Activated naive CD8-positive, alpha-beta T cell (primary cell): ENCODE data around the gene GAS5.
"Not testable (repeated sequence)": the region's sequence is repeated elsewhere in the genome, so short reads cannot be mapped to it uniquely, and the experiment has no call there.

Experiments
- H3K27ac Mint-ChIP-seq: one replicate; pipeline ENCODE4 v1.8.0; 2021; ENCODE audit warnings: mixed read lengths
- H3K27me3 Mint-ChIP-seq: one replicate; pipeline ENCODE4 v1.8.0; 2021; ENCODE audit warnings: mixed read lengths
- H3K36me3 Mint-ChIP-seq: one replicate; pipeline ENCODE4 v1.8.0; 2021; ENCODE audit warnings: mixed read lengths
- H3K4me1 Mint-ChIP-seq: one replicate; pipeline ENCODE4 v1.8.0; 2021; ENCODE audit warnings: low read depth, mixed read lengths
- H3K4me3 Mint-ChIP-seq: one replicate; pipeline ENCODE4 v1.8.0; 2021; ENCODE audit warnings: mild to moderate bottlenecking, mixed read lengths
- H3K9me3 Mint-ChIP-seq: one replicate; pipeline ENCODE4 v1.8.0; 2021; ENCODE audit warnings: low read depth, mixed read lengths

Gene GAS5

DNA sequence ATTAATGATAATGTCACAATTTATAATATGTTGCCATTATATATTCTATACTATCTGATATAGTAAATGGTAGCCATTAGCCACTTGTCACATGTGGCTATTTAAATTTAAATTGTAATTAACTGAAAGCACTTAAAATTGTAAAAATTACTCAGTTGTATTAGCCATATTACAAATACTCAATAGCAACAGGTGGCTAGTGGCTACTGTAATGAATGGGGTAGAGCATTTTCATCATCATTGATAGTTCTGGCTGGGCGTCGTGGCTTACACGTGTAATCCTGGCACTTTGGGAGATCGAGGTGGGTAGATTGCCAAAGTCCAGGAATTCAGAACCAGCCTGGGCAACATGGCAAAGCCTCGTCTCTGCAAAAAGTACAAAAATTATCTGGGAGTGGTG, 16.9 kb upstream of the GAS5 start:
- H3K9me3 Mint-ChIP-seq: no peaks in the 10 kb centered on the region
- peaks cover 16% of the 10 kb centered on the region for H3K36me3 Mint-ChIP-seq
- no peak overlapping the region for H3K27ac Mint-ChIP-seq
- no peaks in the 10 kb centered on the region for H3K27me3 Mint-ChIP-seq
- H3K4me1 Mint-ChIP-seq: peaks cover 28% of the 10 kb centered on the region
- no peak overlapping the region for H3K4me3 Mint-ChIP-seq

DNA sequence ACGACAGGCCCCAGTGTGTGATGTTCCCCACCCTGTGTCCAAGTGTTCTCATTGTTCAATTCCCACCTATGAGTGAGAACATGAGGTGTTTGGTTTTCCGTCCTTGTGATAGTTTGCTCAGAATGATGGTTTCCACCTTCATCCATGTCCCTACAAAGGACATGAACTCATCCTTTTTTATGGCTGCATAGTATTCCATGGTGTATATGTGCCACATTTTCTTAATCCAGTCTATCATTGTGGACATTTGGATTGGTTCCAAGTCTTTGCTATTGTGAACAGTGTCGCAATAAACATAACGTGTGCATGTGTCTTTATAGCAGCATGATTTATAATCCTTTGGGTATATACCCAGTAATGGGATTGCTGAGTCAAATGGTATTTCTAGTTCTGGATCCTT, 13.3 kb upstream of the GAS5 start:
- not testable (repeated sequence) for H3K4me3 Mint-ChIP-seq, H3K9me3 Mint-ChIP-seq, H3K27me3 Mint-ChIP-seq, H3K27ac Mint-ChIP-seq, H3K4me1 Mint-ChIP-seq
- peaks cover 15% of the 10 kb centered on the region for H3K36me3 Mint-ChIP-seq

- no peak overlapping the region for H3K4me3 Mint-ChIP-seq
- H3K9me3 Mint-ChIP-seq: no peaks in the 10 kb centered on the region
- peaks cover 12% of the 10 kb centered on the region for H3K36me3 Mint-ChIP-seq
- H3K27ac Mint-ChIP-seq: no peak overlapping the region
- H3K4me1 Mint-ChIP-seq: no peaks in the 10 kb centered on the region
- no peaks in the 10 kb centered on the region for H3K27me3 Mint-ChIP-seq
These were observed 10.5 kb upstream of the GAS5 start for GRCh38 chr1:173878251-173878650.

GRCh38 chr1:173876732-173877131, 8.9 kb upstream of the GAS5 start:
- H3K9me3 Mint-ChIP-seq: no peaks in the 10 kb centered on the region
- H3K27me3 Mint-ChIP-seq: no peaks in the 10 kb centered on the region
- H3K27ac Mint-ChIP-seq: no peak overlapping the region
- no peak overlapping the region for H3K4me3 Mint-ChIP-seq
- H3K4me1 Mint-ChIP-seq: peaks cover 6% of the 10 kb centered on the region
- H3K36me3 Mint-ChIP-seq: peaks cover 12% of the 10 kb centered on the region

DNA sequence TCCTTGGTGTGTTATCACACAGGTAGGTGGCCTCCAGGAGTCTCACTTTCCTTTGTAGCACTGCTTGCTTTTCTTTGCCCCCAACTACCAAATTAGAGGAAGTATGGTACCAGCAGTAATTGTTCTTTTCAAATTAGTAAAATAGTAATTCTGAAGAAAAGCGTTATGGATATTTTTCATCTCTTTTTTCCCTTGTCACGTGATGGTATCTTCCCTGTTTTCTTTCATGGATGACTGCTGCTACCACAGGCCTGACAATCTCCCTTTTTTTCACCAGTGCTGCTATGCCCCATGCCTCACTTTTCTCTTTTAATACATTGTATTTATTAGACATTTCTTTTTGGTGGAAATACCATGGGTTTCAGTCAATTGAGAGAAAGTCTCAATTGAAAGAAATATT, 3.7 kb upstream of the GAS5 start:
- no peak overlapping the region for H3K4me3 Mint-ChIP-seq

GRCh38 chr1:173871091-173871490, 3.3 kb upstream of the GAS5 start:
- no peaks in the 10 kb centered on the region for H3K27me3 Mint-ChIP-seq
- peak overlapping the region; percentile 75 for H3K27ac Mint-ChIP-seq
- peaks cover 42% of the 10 kb centered on the region for H3K4me1 Mint-ChIP-seq
- no peak overlapping the region for H3K4me3 Mint-ChIP-seq
- no peaks in the 10 kb centered on the region for H3K9me3 Mint-ChIP-seq
- peaks cover 18% of the 10 kb centered on the region for H3K36me3 Mint-ChIP-seq

More for the DNA sequence above, 3.7 kb upstream of the GAS5 start:
- Mint-ChIP-seq H3K9me3 (no peaks in the 10 kb centered on the region), H3K27ac (no peak overlapping the region), H3K36me3 (peaks cover 14% of the 10 kb centered on the region), H3K27me3 (no peaks in the 10 kb centered on the region), H3K4me1 (peaks cover 39% of the 10 kb centered on the region)

GRCh38 chr1:173870252-173871075, 2.7 kb upstream of the GAS5 start:
- Mint-ChIP-seq H3K4me1 (peaks cover 47% of the 10 kb centered on the region), H3K4me3 (peak overlapping the region; percentile 60), H3K27me3 (no peaks in the 10 kb centered on the region), H3K27ac (peak overlapping the region; percentile 75), H3K9me3 (no peaks in the 10 kb centered on the region), H3K36me3 (peaks cover 24% of the 10 kb centered on the region)

DNA sequence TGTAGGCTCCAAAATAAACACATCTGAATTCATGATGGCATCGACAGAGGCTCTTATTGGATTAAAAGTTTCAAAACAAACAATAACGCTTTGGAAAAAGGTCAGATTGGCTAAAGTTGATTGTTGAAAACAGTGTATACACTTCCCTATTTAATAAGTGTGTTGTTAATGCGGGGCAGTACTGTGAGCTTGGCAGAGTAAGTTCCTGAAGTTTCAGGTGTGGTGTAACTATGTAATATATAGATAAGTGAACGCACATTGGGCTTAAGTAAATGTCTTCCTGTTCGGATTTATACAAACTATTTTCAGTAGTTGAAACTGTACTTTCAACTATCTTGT, 1.2 kb upstream of the GAS5 start:
- H3K4me3 Mint-ChIP-seq: peak overlapping the region; percentile 99

DNA sequence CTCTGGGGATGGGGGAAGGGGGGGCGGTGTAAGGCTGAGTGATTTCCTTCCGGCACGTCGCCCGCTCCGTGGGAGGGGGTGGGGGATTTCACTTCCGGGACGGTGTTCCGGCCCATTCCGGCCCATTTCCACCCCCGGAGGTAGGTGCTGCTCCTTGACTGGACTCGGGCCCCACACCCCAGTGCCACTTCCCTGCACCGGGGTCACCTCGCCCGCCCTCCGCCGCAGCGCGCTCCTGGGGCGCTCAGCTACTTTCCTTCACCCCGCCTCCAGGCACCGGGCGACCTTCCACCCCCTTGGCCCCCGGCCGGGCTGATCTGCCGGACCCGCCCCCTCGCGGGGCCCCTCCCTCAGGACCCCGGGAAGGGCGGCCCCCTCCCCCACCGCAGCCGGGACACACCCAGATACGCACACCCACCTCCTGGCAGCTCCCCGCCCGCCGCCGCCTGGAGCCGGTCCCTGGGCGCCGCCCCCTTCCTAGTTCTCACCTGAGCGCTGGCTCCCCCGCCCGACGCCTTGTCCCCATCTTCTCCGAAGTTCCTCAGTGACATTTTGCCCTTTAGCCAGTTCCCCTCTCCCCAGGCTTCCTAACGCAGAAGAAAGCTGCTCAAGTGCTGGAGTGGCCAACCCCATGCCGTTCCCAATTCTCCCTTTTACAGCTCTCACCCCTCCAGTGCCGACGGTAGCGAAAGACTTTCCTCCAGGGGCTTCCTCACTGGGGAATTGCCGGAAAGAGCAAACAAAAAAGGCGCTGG, 654 bp upstream of the GAS5 start, which contains the start of gene ZBTB37:
Gene ZBTB37 (plus strand): TSS at position 115 of the 755 bp plus-strand sequence. CDS start 1,846 bp downstream, outside the sequence.
- Mint-ChIP-seq H3K9me3 (no peaks in the 10 kb centered on the region), H3K4me3 (peak within 1 kb of the TSS; percentile 99), H3K27ac (peak within 1 kb of the TSS; percentile 100), H3K27me3 (no peaks in the 10 kb centered on the region), H3K36me3 (peaks cover 34% of the 10 kb centered on the region), H3K4me1 (peaks cover 64% of the 10 kb centered on the region)

More for the DNA sequence above, 1.2 kb upstream of the GAS5 start:
- H3K4me1 Mint-ChIP-seq: peaks cover 59% of the 10 kb centered on the region
- no peaks in the 10 kb centered on the region for H3K27me3 Mint-ChIP-seq
- H3K27ac Mint-ChIP-seq: peak overlapping the region; percentile 90
- peaks cover 34% of the 10 kb centered on the region for H3K36me3 Mint-ChIP-seq
- no peaks in the 10 kb centered on the region for H3K9me3 Mint-ChIP-seq

- H3K27ac Mint-ChIP-seq: peak overlapping the region; percentile 100
- peaks cover 60% of the 10 kb centered on the region for H3K4me1 Mint-ChIP-seq
These were observed 542 bp downstream of the GAS5 start for GRCh38 chr1:173867141-173867752.

GRCh38 chr1:173866413-173867115, 1.2 kb downstream of the GAS5 start:
- Mint-ChIP-seq H3K36me3 (peaks cover 34% of the 10 kb centered on the region), H3K27ac (peak overlapping the region; percentile 100), H3K4me1 (peaks cover 60% of the 10 kb centered on the region), H3K9me3 (no peaks in the 10 kb centered on the region), H3K4me3 (peak overlapping the region; percentile 99), H3K27me3 (no peaks in the 10 kb centered on the region)

More at GRCh38 chr1:173867141-173867752, 542 bp downstream of the GAS5 start:
- Mint-ChIP-seq H3K36me3 (peaks cover 34% of the 10 kb centered on the region), H3K4me3 (peak overlapping the region; percentile 99), H3K9me3 (no peaks in the 10 kb centered on the region), H3K27me3 (no peaks in the 10 kb centered on the region)

DNA sequence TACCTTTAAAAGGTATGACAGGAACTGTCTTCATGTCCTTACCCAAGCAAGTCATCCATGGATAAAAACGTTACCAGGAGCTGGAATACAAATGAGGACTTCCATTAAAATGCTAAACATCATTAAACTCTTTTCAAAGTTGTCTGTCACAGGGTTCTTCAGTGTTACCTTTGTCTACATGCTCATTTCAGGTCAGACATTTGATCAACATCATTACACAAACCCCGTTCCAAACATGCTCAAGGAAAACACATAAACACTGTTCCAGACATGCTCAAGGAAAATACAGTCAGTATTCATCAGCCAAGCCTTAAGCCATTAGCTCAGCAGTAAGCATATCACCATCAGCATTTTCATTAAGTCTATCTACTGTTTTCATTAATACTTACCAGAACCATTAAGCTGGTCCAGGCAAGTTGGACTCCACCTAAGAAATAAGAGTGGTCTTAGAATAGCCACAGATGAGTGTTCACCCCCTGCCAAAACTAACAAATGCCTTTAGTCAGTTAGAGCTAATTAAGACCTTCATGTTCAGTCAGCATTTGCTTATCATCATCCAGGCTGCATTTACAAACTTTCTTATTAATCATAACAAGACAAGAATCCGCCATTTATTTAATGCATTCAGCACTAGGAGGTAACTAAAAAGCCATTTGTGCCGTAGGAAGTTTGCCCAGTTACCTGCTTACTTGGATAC, 2.2 kb downstream of the GAS5 start:
- Mint-ChIP-seq H3K27ac (peak overlapping the region; percentile 100), H3K36me3 (peaks cover 31% of the 10 kb centered on the region), H3K4me3 (peak overlapping the region; percentile 99), H3K27me3 (no peaks in the 10 kb centered on the region), H3K9me3 (no peaks in the 10 kb centered on the region), H3K4me1 (peaks cover 51% of the 10 kb centered on the region)

DNA sequence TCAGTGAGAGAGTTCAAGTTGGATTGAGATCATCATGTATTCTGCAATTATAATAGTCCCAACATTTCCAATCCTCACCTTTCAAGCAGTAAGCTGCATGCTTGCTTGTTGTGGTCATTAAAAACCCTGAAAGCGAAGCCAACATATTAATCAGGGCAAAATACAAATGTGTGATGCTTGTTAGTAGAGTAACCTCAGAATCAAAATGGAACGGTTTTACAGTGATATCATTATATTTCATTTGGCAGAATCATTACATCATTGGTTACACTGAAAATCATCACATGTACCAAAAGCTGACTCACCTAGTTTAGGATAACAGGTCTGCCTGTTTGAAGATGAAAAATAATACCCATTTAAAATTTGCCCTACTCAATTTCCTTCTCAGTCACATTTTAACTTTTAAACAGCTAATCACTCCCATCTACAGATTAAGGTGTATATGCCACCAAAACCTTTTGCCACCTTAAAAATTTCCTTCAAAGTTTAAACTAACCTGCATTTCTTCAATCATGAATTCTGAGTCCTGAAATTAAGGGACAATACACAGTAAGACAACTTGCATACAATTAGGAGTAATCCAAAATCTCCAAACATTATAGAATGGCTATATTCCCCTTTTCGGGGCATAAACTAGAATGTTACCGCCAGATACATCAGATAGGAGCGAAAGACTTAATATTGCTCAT, 3.5 kb downstream of the GAS5 start:
- peaks cover 41% of the 10 kb centered on the region for H3K4me1 Mint-ChIP-seq
- peak overlapping the region; percentile 100 for H3K27ac Mint-ChIP-seq

More for the DNA sequence above, 3.5 kb downstream of the GAS5 start:
- peak overlapping the region; percentile 99 for H3K4me3 Mint-ChIP-seq
- peaks cover 27% of the 10 kb centered on the region for H3K36me3 Mint-ChIP-seq
- H3K27me3 Mint-ChIP-seq: no peaks in the 10 kb centered on the region
- H3K9me3 Mint-ChIP-seq: no peaks in the 10 kb centered on the region
